Omental fat pad (tissue), 4 donors: Measurements from ENCODE around the gene ZNF43. TPM values are rescaled to one million over a fixed set of nuclear protein-coding genes. Genes with fewer than 3 reads are reported as not detected.
"Not testable (repeated sequence)": the region's sequence is repeated elsewhere in the genome, so short reads cannot be mapped to it uniquely, and the experiment has no call there.

Experiments used
- ATAC-seq: fragments of 150-250 bp; one replicate; pipeline ENCODE4 v1.9.1; 2016; ENCODE audit warnings: mild to moderate bottlenecking, moderate library complexity; ENCODE audit not compliant: low FRiP score
- DNase-seq: peaks from one replicate; pipeline ENCODE4 v3.0.0-alpha.2; 2019; ENCODE audit warnings: low spot score
- CTCF ChIP-seq, 3 donors: fragments of 450-650 bp; IDR thresholded peaks; one replicate each; pipeline ENCODE4 v1.5.1; 2016 to 2017; ENCODE audit warnings: antibody characterized with exemption in 3 of 3, mild to moderate bottlenecking in 3 of 3, moderate library complexity in 2 of 3
- total RNA-seq, 4 donors: library from RNA; depleted of rRNA; stranded (reverse); fragments of >200 nt; gene quantifications; one replicate each; pipeline ENCODE4 v1.1.0, GENCODE V29; 2016

ZNF43 gene
- 10 to 100 TPM in 1 of 4 donors, 1 to 10 TPM in 3; 6.2 to 25.7 (median 8.2) TPM for total RNA-seq

DNA sequence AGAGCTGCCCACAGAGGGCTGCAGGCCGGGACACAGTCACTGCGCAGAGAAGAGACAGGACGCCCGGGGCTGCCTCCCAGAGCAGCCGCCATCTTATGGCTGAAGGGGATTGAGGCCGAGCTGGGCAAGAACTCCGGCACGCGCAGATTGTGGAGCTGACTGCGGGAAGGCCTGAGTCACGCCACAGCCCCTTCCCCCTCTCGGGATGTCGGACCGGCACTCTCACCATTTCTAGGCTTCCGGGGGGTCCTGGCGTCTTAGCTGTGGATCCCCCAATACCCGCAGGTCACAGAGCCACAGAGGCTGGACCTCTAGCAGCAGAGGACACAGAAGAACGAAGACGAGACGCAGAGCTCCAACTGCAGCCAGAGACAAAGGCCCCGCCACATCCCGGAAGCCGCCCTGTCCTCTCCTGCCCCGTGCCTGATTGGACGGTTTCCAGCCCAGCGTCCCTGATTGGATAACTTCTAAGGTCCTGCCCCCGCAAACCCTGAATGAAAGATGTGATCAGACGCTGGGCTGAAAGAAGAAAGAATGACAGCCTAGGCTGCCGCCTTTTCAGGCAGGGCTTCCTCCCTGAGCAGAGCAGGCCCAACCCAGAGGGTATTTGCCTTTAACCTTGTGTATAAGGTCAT, at the start of gene ZNF43:
TSS of gene ZNF43 (minus strand) at position 373 of the 635 bp plus-strand sequence. CDS start at position 229, 144 bp downstream.
- ATAC-seq (peak; percentile 99), DNase-seq (peak; percentile 96)
- TF ChIP-seq CTCF (IDR thresholded peaks at IDR 0.05), result no peak

- not testable (repeated sequence) for DNase-seq, ATAC-seq
Measured at GRCh38 chr19:21885516-21885915, 49.5 kb upstream of the ZNF43 start.

- not testable (repeated sequence) for DNase-seq, ATAC-seq
Measured at GRCh38 chr19:21884786-21885185, 48.8 kb upstream of the ZNF43 start.

DNA sequence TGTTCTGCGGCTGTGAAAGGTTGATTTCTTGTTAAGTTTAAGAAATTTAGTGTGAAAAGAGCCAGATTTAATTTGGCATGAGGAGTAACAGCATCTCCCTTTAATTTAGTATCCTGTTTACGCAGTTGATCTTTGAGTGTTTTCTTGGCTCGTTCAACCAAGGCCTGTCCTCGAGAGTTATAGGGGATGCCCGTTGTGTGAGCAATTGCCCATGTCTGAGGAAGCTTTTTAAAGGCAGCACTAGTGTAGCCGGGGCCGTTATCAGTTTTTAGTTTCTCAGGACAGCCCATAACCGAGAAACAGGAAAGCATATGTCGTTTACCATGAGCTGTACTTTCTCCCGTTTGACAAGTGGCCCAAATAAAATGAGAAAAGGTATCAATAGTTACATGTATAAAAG, 47.5 kb upstream of the ZNF43 start:
- DNase-seq (no peak), ATAC-seq (no peak)
- no peak for TF ChIP-seq CTCF (IDR thresholded peaks at IDR 0.05)

GRCh38 chr19:21880761-21881160, 44.8 kb upstream of the ZNF43 start:
- DNase-seq, ATAC-seq: not testable (repeated sequence)

DNA sequence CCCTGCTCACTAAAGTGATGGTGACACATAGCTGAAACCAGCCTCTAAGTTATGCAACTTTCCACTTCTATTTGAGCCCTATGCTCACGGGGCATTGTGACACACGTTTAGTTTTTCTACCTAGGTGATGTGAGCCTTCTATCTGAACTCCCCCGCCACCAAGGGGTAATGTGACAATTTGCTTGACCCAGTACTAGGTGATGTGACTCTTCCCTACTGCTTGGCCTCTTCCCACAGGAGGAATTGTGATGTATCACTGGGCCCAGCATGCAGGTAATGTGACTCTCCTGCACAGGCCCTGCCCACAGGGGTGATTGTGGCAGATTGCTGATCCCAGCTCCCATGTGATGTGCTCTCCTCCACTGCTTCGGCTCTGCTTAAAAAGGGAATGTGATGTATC, 42.7 kb upstream of the ZNF43 start:
- no peak for TF ChIP-seq CTCF (IDR thresholded peaks at IDR 0.05)
- DNase-seq, result no peak
- ATAC-seq, result no peak

- ATAC-seq (no peak), DNase-seq (no peak)
- TF ChIP-seq CTCF (IDR thresholded peaks at IDR 0.05), result no peak
Measured at GRCh38 chr19:21877976-21878375, 42.0 kb upstream of the ZNF43 start.

GRCh38 chr19:21876608-21877007, 40.6 kb upstream of the ZNF43 start:
- DNase-seq, ATAC-seq: not testable (repeated sequence)

DNA sequence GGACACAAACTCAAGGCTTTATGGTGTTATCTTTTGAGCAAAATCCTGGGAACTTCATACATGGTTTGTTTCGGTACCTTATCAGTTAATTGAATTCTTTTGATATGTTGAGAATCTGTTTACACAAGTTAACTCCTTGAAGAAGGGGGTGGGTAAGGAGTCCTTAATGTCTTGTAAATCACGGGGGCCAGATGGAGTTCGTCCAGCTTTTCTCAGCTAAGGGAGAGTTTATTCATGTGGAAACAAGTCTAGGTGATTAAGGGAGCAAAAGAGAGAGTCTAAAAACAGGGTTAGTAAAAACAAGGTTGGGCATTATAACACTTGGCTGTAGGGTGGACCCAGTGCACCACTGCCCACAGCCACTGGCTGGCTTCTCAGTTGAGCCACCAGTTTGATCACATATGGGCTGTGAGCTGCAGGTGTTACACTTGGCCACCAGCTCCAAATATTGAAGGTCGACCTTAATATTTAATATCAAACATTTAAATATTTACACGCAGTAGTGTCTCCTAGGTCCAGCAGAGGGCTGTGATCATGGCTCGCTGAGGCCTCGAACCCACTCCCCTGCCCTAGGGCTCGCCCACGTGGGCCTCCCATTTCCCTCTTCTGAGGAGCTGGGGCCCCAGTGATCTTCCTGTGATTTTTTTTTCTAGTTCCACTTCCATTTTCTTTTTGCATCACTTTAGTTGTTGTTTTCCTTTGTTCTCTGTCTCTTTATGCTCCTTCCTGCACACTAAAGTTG, 21.0 kb upstream of the ZNF43 start:
- TF ChIP-seq CTCF (IDR thresholded peaks at IDR 0.05), result no peak
- no peak for DNase-seq
- no peak for ATAC-seq
